ENCODE data around the gene STARD10. TPM values are rescaled to one million over a fixed set of nuclear protein-coding genes. Genes with fewer than 3 reads are reported as not detected.

Gene STARD10
- total RNA-seq, 1 donor from 2014 or later = 94.8 TPM

DNA sequence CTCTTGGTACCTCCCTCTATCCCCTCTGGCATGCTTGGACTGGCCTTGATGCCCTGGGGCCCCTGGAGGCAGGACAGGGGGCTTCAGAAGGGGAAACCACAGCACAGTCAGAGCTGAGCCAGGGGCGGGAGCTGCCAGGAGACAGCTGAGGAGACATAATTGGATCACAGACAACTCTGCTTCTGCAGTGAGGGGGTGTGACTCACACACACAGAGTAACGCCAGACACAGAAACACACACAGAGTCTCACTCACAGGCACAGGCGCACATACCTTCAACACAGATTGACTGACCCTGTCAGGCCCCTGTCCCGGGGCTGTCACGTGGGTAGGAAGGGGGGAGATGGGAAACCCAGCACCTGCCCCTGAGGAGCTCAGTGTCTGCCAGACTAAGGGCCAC lies 20.6 kb downstream of the STARD10 start:
- TF ChIP-seq, protein P1, sequence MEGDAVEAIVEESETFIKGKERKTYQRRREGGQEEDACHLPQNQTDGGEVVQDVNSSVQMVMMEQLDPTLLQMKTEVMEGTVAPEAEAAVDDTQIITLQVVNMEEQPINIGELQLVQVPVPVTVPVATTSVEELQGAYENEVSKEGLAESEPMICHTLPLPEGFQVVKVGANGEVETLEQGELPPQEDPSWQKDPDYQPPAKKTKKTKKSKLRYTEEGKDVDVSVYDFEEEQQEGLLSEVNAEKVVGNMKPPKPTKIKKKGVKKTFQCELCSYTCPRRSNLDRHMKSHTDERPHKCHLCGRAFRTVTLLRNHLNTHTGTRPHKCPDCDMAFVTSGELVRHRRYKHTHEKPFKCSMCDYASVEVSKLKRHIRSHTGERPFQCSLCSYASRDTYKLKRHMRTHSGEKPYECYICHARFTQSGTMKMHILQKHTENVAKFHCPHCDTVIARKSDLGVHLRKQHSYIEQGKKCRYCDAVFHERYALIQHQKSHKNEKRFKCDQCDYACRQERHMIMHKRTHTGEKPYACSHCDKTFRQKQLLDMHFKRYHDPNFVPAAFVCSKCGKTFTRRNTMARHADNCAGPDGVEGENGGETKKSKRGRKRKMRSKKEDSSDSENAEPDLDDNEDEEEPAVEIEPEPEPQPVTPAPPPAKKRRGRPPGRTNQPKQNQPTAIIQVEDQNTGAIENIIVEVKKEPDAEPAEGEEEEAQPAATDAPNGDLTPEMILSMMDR (IDR thresholded peaks at IDR 0.05; ENCODE audit: insufficient read depth, low read length, poor library complexity, severe bottlenecking) = no peak
- Histone ChIP-seq H3K27me3 (ENCODE audit: control insufficient read depth, insufficient read depth, low read length) (no peaks in the 10 kb centered on the region), H3K4me3 (ENCODE audit: low read depth, low read length) (no peak overlapping the region), H3K36me3 (ENCODE audit: control insufficient read depth, insufficient read depth, low read length) (no peaks in the 10 kb centered on the region)
- peak; percentile 67 for DNase-seq (ENCODE audit: low read depth)

DNA sequence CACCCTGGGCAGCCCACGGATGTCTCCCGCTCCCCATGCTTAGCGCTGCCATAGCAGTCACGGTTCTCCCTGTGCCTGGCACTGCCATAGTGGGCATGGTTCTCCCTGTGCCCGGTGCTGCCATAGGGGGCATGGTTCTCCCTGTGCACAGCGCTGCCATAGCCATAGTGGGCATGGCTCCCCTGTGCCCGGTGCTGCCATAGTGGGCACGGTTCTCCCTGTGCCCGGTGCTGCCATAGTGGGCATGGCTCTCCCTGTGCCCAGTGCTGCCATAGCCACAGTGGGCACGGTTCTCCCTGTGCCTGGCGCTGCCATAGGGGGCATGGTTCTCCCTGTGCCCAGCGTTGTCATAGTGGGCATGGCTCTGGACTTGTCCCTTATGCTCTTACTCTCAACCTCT lies 21.8 kb downstream of the STARD10 start:
- DNase-seq (ENCODE audit: low read depth) = no peak
- no peaks in the 10 kb centered on the region for H3K27me3 ChIP-seq (ENCODE audit: control insufficient read depth, insufficient read depth, low read length)
- H3K4me3 ChIP-seq (ENCODE audit: low read depth, low read length) = no peak overlapping the region
- TF ChIP-seq, protein P1 (IDR thresholded peaks at IDR 0.05; ENCODE audit: insufficient read depth, low read length, poor library complexity, severe bottlenecking) = no peak
- H3K36me3 ChIP-seq (ENCODE audit: control insufficient read depth, insufficient read depth, low read length) = no peaks in the 10 kb centered on the region

DNA sequence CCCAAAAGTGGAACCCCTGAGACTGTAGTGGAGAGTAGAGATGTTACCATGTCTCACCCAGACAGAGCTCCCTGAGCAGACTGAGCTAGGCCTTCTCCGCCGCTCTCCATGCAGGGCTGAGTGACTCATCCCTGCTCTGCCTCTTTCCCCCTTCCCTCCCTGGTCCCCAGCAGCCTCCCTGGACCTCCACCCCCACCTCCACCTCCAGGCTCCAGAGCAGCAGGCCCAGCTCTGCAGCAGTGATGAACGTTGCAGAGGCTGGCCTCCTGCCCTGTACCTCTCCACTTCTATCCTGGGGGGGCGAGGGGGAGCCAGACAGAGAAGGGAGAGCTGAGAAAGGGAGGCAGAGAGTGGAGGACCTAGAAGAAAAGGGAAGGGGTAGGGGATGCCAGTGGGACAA lies 22.3 kb downstream of the STARD10 start:
- TF ChIP-seq, protein P1 (IDR thresholded peaks at IDR 0.05; ENCODE audit: insufficient read depth, low read length, poor library complexity, severe bottlenecking) = no peak
- no peak overlapping the region for H3K4me3 ChIP-seq (ENCODE audit: low read depth, low read length)
- no peak for DNase-seq (ENCODE audit: low read depth)
- no peaks in the 10 kb centered on the region for H3K36me3 ChIP-seq (ENCODE audit: control insufficient read depth, insufficient read depth, low read length)
- H3K27me3 ChIP-seq (ENCODE audit: control insufficient read depth, insufficient read depth, low read length) = no peaks in the 10 kb centered on the region

DNA sequence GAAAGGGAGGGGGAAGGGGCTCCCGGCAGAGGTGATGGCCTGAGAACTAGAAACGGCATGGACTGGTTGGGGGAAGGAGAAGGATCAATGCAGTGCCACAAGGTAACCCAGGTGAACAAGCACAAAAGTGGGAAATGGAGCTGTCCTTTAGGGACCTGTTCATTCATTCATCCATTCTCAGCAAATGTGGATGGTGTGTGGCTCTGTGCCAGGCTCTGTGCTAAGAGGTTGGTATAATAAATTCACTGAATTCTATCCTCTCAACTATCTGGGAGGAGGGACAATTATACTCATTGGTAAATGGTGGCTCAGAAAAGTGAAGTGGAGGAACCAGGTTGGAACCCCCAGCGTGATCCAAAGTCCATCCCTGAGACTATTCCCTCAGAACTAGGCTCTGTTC lies 23.0 kb downstream of the STARD10 start:
- Histone ChIP-seq H3K4me3 (ENCODE audit: low read depth, low read length) (no peak overlapping the region), H3K27me3 (ENCODE audit: control insufficient read depth, insufficient read depth, low read length) (no peaks in the 10 kb centered on the region), H3K36me3 (ENCODE audit: control insufficient read depth, insufficient read depth, low read length) (no peaks in the 10 kb centered on the region)
- TF ChIP-seq, protein P1 (IDR thresholded peaks at IDR 0.05; ENCODE audit: insufficient read depth, low read length, poor library complexity, severe bottlenecking) = no peak
- no peak for DNase-seq (ENCODE audit: low read depth)

DNA sequence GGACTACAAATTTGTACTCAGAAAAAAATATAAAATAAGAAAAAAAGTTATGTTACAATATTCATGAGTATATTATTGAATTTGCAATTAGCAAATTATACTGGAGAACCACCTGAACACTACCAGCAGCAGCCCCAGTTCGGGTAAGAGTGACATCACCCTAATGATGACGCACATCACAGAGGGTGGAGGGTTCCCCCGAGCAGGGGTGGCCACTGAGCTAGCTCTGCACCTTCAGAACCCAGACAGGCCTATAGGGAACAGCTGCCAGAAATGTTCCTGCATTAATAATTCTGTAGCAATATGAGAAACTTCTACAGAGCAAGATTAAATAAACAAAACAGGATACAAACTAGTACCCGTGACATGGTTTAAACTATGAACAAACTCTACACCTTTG lies 24.2 kb downstream of the STARD10 start:
- TF ChIP-seq, protein P1 (IDR thresholded peaks at IDR 0.05; ENCODE audit: insufficient read depth, low read length, poor library complexity, severe bottlenecking) = no peak
- DNase-seq (ENCODE audit: low read depth) = no peak
- Histone ChIP-seq H3K36me3 (ENCODE audit: control insufficient read depth, insufficient read depth, low read length) (no peaks in the 10 kb centered on the region), H3K4me3 (ENCODE audit: low read depth, low read length) (no peak overlapping the region), H3K27me3 (ENCODE audit: control insufficient read depth, insufficient read depth, low read length) (no peaks in the 10 kb centered on the region)

DNA sequence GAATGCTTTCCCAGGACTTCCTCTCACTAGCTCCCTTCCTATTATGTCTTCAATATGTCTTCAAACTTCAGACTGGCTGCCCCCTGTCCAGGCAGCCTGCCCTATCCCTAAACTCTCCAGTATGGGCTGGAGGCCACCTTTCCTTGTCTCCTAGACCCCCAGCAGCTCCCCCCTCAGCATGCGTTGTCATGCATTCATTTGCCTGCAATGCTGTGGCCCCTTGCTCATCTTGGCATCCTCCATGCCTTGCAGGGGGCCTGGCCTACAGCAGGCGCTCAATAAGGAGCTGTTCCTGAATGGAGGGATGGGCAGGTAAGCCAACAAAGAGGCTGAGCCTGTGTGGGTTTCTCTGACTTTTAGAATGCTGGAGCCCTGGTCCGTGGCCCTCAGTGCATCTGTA lies 25.3 kb downstream of the STARD10 start:
- no peak overlapping the region for H3K4me3 ChIP-seq (ENCODE audit: low read depth, low read length)
- no peak for DNase-seq (ENCODE audit: low read depth)
- no peaks in the 10 kb centered on the region for H3K36me3 ChIP-seq (ENCODE audit: control insufficient read depth, insufficient read depth, low read length)
- TF ChIP-seq, protein P1 (IDR thresholded peaks at IDR 0.05; ENCODE audit: insufficient read depth, low read length, poor library complexity, severe bottlenecking) = no peak
- no peaks in the 10 kb centered on the region for H3K27me3 ChIP-seq (ENCODE audit: control insufficient read depth, insufficient read depth, low read length)

Data from kidney epithelial cell (primary cell).